CD4-positive, alpha-beta T cell treated with Interleukin-4 for 4 hours (primary cell): ENCODE measurements around the gene CYP21A2.
"Not testable (repeated sequence)": the region's sequence is repeated elsewhere in the genome, so short reads cannot be mapped to it uniquely, and the experiment has no call there.

Source experiments
- DNase-seq: peaks from one replicate; pipeline ENCODE4 v3.0.0-alpha.2; 2020

Gene CYP21A2

GRCh38 chr6:32037598-32038524 is at the start of gene CYP21A2:
Gene CYP21A2 (plus strand): TSS chr6:32038415. CDS start chr6:32038423, 8 bp downstream.
- not testable (repeated sequence) for DNase-seq

- DNase-seq, result not testable (repeated sequence)
Measured at GRCh38 chr6:31989363-31989762, 48.9 kb upstream of the CYP21A2 start.

- not testable (repeated sequence) for DNase-seq
Measured at GRCh38 chr6:31994421-31994820, 43.8 kb upstream of the CYP21A2 start.

- DNase-seq, result not testable (repeated sequence)
Measured at GRCh38 chr6:31996385-31996784, 41.8 kb upstream of the CYP21A2 start.

- DNase-seq, result not testable (repeated sequence)
Measured at GRCh38 chr6:32002546-32003268, 35.5 kb upstream of the CYP21A2 start.

GRCh38 chr6:32003301-32003700 is 34.9 kb upstream of the CYP21A2 start:
- DNase-seq, result not testable (repeated sequence)

- not testable (repeated sequence) for DNase-seq
Measured at GRCh38 chr6:32004393-32004792, 33.8 kb upstream of the CYP21A2 start.

GRCh38 chr6:32004864-32005537 is 33.2 kb upstream of the CYP21A2 start:
- not testable (repeated sequence) for DNase-seq

GRCh38 chr6:32005538-32005880 is 32.7 kb upstream of the CYP21A2 start:
- not testable (repeated sequence) for DNase-seq

- not testable (repeated sequence) for DNase-seq
Measured at GRCh38 chr6:32005991-32006529, 32.2 kb upstream of the CYP21A2 start.

GRCh38 chr6:32007086-32007485 is 31.1 kb upstream of the CYP21A2 start:
- not testable (repeated sequence) for DNase-seq

- DNase-seq, result not testable (repeated sequence)
Measured at GRCh38 chr6:32008037-32008436, 30.2 kb upstream of the CYP21A2 start.

GRCh38 chr6:32008616-32009015 is 29.6 kb upstream of the CYP21A2 start:
- not testable (repeated sequence) for DNase-seq

- not testable (repeated sequence) for DNase-seq
Measured at GRCh38 chr6:32009537-32009936, 28.7 kb upstream of the CYP21A2 start.

- DNase-seq, result not testable (repeated sequence)
Measured at GRCh38 chr6:32010856-32011530, 27.2 kb upstream of the CYP21A2 start.

- DNase-seq, result not testable (repeated sequence)
Measured at GRCh38 chr6:32012941-32013617, 25.1 kb upstream of the CYP21A2 start.

GRCh38 chr6:32013738-32014137 is 24.5 kb upstream of the CYP21A2 start:
- not testable (repeated sequence) for DNase-seq

GRCh38 chr6:32014547-32014946 is 23.7 kb upstream of the CYP21A2 start, which contains the start of gene C4B:
Gene C4B (plus strand): TSS chr6:32014795. CDS start chr6:32014846, 51 bp downstream.
- not testable (repeated sequence) for DNase-seq

- DNase-seq, result not testable (repeated sequence)
Measured at GRCh38 chr6:32022100-32022499, 16.1 kb upstream of the CYP21A2 start.

GRCh38 chr6:32028631-32029030 is 9.6 kb upstream of the CYP21A2 start:
- DNase-seq, result not testable (repeated sequence)

GRCh38 chr6:32029553-32029952 is 8.7 kb upstream of the CYP21A2 start:
- DNase-seq, result not testable (repeated sequence)
